H9 (cell line): ENCODE data around the gene DPEP3. TPM values are rescaled to one million over a fixed set of nuclear protein-coding genes. Genes with fewer than 3 reads are reported as not detected.

Experiments
- DNase-seq: peaks from one replicate; pipeline ENCODE4 v3.0.0-alpha.2; 2017
- H2AFZ ChIP-seq: one replicate; pipeline ENCODE4 v1.6.1; 2013; ENCODE audit warnings: mild to moderate bottlenecking, low read length, control low read depth, moderate library complexity
- H2AK5ac ChIP-seq: 2 replicates; pipeline ENCODE4 v1.6.1; 2013; ENCODE audit warnings: low read length, control low read depth, mixed read lengths; ENCODE audit not compliant: insufficient read length
- H2BK120ac ChIP-seq: one replicate; pipeline ENCODE4 v1.6.1; 2013; ENCODE audit warnings: low read depth, mild to moderate bottlenecking, low read length, control low read depth, inconsistent platforms; ENCODE audit not compliant: poor library complexity, severe bottlenecking
- H2BK12ac ChIP-seq: 2 replicates; pipeline ENCODE4 v1.6.1; 2013; ENCODE audit warnings: low read length, control low read depth, mixed read lengths, low read depth; ENCODE audit not compliant: insufficient read length
- H2BK15ac ChIP-seq: 2 replicates; pipeline ENCODE4 v1.6.1; 2013; ENCODE audit warnings: low read depth, low read length, control low read depth
- H2BK20ac ChIP-seq: one replicate; pipeline ENCODE4 v1.6.1; 2013; ENCODE audit warnings: low read depth, mild to moderate bottlenecking, low read length, control low read depth, inconsistent platforms; ENCODE audit not compliant: poor library complexity, severe bottlenecking
- H2BK5ac ChIP-seq: 2 replicates; pipeline ENCODE4 v1.6.1; 2013; ENCODE audit warnings: low read length, control low read depth, mixed read lengths; ENCODE audit not compliant: insufficient read length
- H3K14ac ChIP-seq: 2 replicates; pipeline ENCODE4 v1.6.1; 2013; ENCODE audit warnings: low read length, control low read depth; ENCODE audit not compliant: insufficient read depth
- H3K18ac ChIP-seq: 2 replicates; pipeline ENCODE4 v1.6.1; 2013; ENCODE audit warnings: low read depth, mild to moderate bottlenecking, mixed read lengths, low read length, control low read depth; ENCODE audit not compliant: insufficient read length
- H3K23ac ChIP-seq: 2 replicates; pipeline ENCODE4 v1.6.1; 2013; ENCODE audit warnings: low read length, control low read depth, mixed read lengths, low read depth; ENCODE audit not compliant: insufficient read length
- H3K23me2 ChIP-seq: 2 replicates; pipeline ENCODE4 v1.6.1; 2013; ENCODE audit warnings: low read depth, mild to moderate bottlenecking, mixed read lengths, low read length, control low read depth; ENCODE audit not compliant: insufficient read length, poor library complexity, severe bottlenecking
- H3K27ac ChIP-seq: 2 replicates; pipeline ENCODE4 v1.5.1; 2013; ENCODE audit warnings: low read length, control low read depth, mixed read lengths, low read depth; ENCODE audit not compliant: insufficient read length
- H3K27me3 ChIP-seq: 2 replicates; pipeline ENCODE4 v1.6.1; 2013; ENCODE audit warnings: low read length, control low read depth, inconsistent platforms; ENCODE audit not compliant: insufficient read depth
- H3K4ac ChIP-seq: 2 replicates; pipeline ENCODE4 v1.6.1; 2013; ENCODE audit warnings: low read depth, mild to moderate bottlenecking, control low read depth, inconsistent platforms, low read length, moderate library complexity
- H3K4me1 ChIP-seq: 2 replicates; pipeline ENCODE4 v1.6.1; 2013; ENCODE audit warnings: low read length, control low read depth, inconsistent platforms; ENCODE audit not compliant: insufficient read depth
- H3K4me2 ChIP-seq: 2 replicates; pipeline ENCODE4 v1.6.1; 2013; ENCODE audit warnings: low read length, control low read depth, mixed read lengths; ENCODE audit not compliant: insufficient read length, insufficient read depth
- H3K56ac ChIP-seq: 2 replicates; pipeline ENCODE4 v1.6.1; 2013; ENCODE audit warnings: low read depth, mild to moderate bottlenecking, mixed read lengths, low read length, control low read depth; ENCODE audit not compliant: insufficient read length
- H3K79me1 ChIP-seq: 2 replicates; pipeline ENCODE4 v1.6.1; 2013; ENCODE audit warnings: low read depth, mild to moderate bottlenecking, moderate library complexity, low read length, control low read depth, inconsistent platforms; ENCODE audit not compliant: insufficient read depth, poor library complexity, severe bottlenecking
- H3K79me2 ChIP-seq: 2 replicates; pipeline ENCODE4 v1.6.1; 2013; ENCODE audit warnings: low read length, control low read depth, inconsistent platforms; ENCODE audit not compliant: insufficient read depth
- H3K9ac ChIP-seq: 2 replicates; pipeline ENCODE4 v1.6.1; 2013; ENCODE audit warnings: low read length, control low read depth, mixed read lengths; ENCODE audit not compliant: insufficient read length; ENCODE audit errors: extremely low read depth
- H3K9me3 ChIP-seq: one replicate; pipeline ENCODE4 v1.6.1; 2013; ENCODE audit warnings: low read depth, low read length, inconsistent platforms; ENCODE audit not compliant: control insufficient read depth
- H3T11ph ChIP-seq: one replicate; pipeline ENCODE4 v1.6.1; 2013; ENCODE audit warnings: mild to moderate bottlenecking, low read length, control low read depth, inconsistent platforms
- H4K20me1 ChIP-seq: one replicate; pipeline ENCODE4 v1.6.1; 2013; ENCODE audit not compliant: control insufficient read depth, insufficient read length, insufficient read depth
- H4K5ac ChIP-seq: 2 replicates; pipeline ENCODE4 v1.6.1; 2013; ENCODE audit warnings: low read depth, mild to moderate bottlenecking, mixed read lengths, low read length, control low read depth; ENCODE audit not compliant: insufficient read length
- H4K8ac ChIP-seq: replicated peaks from 2 replicates; pipeline ENCODE4 v1.6.1; 2013; ENCODE audit warnings: low read length, control low read depth, mixed read lengths, low read depth; ENCODE audit not compliant: insufficient read length
- H4K91ac ChIP-seq: 2 replicates; pipeline ENCODE4 v1.6.1; 2013; ENCODE audit warnings: low read depth, mild to moderate bottlenecking, moderate library complexity, mixed read lengths, low read length, control low read depth; ENCODE audit not compliant: insufficient read length
- H3K27ac Mint-ChIP-seq, 3 experiments: 2 replicates in 2 of 3; 3 replicates in 1 of 3; pipeline ENCODE4 v1.8.0; 2020 to 2021; ENCODE audit warnings: mixed read lengths in 3 of 3, mild to moderate bottlenecking in 1 of 3, moderate library complexity in 1 of 3
- H3K27me3 Mint-ChIP-seq: 2 replicates; pipeline ENCODE4 v1.8.0; 2021; ENCODE audit warnings: low read depth, mild to moderate bottlenecking, moderate library complexity, mixed read lengths
- H3K36me3 Mint-ChIP-seq, 3 experiments: 2 replicates in 2 of 3; 3 replicates in 1 of 3; pipeline ENCODE4 v1.8.0; 2020 to 2021; ENCODE audit warnings: low read depth in 3 of 3, mixed read lengths in 3 of 3; ENCODE audit not compliant: insufficient read depth in 1 of 3
- H3K4me1 Mint-ChIP-seq, 2 experiments: 2 replicates each; pipeline ENCODE4 v1.8.0; 2020; ENCODE audit warnings: mixed read lengths in 2 of 2
- H3K4me3 Mint-ChIP-seq, 2 experiments: 2 replicates in 1 of 2; 3 replicates in 1 of 2; pipeline ENCODE4 v1.8.0; 2020 to 2021; ENCODE audit warnings: mild to moderate bottlenecking in 2 of 2, mixed read lengths in 2 of 2, moderate library complexity in 1 of 2
- H3K9me3 Mint-ChIP-seq, 2 experiments: 2 replicates in 1 of 2; 3 replicates in 1 of 2; pipeline ENCODE4 v1.8.0; 2020; ENCODE audit warnings: mild to moderate bottlenecking in 2 of 2, mixed read lengths in 2 of 2, moderate library complexity in 1 of 2
- CTCF ChIP-seq: fragments of 200-600 bp; sonication (generic); conservative IDR thresholded peaks from 3 replicates; pipeline ENCODE4 v1.8.0; 2021; ENCODE audit warnings: antibody characterized with exemption, mild to moderate bottlenecking
- WGBS: extraction: QIAGEN DNeasy Blood & Tissue Kit; methylation state at CpG from one replicate; pipeline ENCODE4 v1.1.7; 2013; ENCODE audit warnings: missing lambda C conversion rate, low lambda C conversion rate, mixed read lengths; ENCODE audit not compliant: insufficient read length; ENCODE audit errors: extremely low coverage; 5-methylcytosine and 5-hydroxymethylcytosine counted together
- total RNA-seq: library from RNA; stranded (reverse); gene quantifications from 2 replicates; pipeline ENCODE4 v1.2.1, GENCODE V29; 2021

DPEP3 gene
- total RNA-seq, 1 experiment from 2014 or later: 0.68 TPM

- no peaks in the 10 kb centered on the region for H3K23me2 ChIP-seq
- H2BK20ac ChIP-seq: no peak within 1 kb of the TSS
- H4K20me1 ChIP-seq: no peaks in the 10 kb centered on the region
- H2AFZ ChIP-seq: no peak within 1 kb of the TSS
- no peak within 1 kb of the TSS for H3K4me3 Mint-ChIP-seq
- no peak within 1 kb of the TSS for H4K8ac ChIP-seq
- H2BK5ac ChIP-seq: no peak within 1 kb of the TSS
- no peak within 1 kb of the TSS for H2BK15ac ChIP-seq
- no peak within 1 kb of the TSS for H4K5ac ChIP-seq
- no peaks in the 10 kb centered on the region for H3K4me1 ChIP-seq
- no peaks in the 10 kb centered on the region for H3K27me3 ChIP-seq
- no peak within 1 kb of the TSS for H3K9ac ChIP-seq
- H3K79me1 ChIP-seq: no peaks in the 10 kb centered on the region
- no peak within 1 kb of the TSS for H3T11ph ChIP-seq
- no peaks in the 10 kb centered on the region for H3K79me2 ChIP-seq
- no peak for DNase-seq
- no peaks in the 10 kb centered on the region for H3K9me3 ChIP-seq
- no peak within 1 kb of the TSS for H3K4me2 ChIP-seq
- H3K23ac ChIP-seq: no peak within 1 kb of the TSS
- no peak within 1 kb of the TSS for H2AK5ac ChIP-seq
- no peak within 1 kb of the TSS for H3K14ac ChIP-seq
- WGBS: no CpG with 5 or more reads among the region's 5 CpGs
- H2BK12ac ChIP-seq: no peak within 1 kb of the TSS
- H3K36me3 Mint-ChIP-seq: peaks cover 0 to under 1% (median 0%) of the 10 kb centered on the region in 3 experiments; a peak in 1 of 7 replicates
- H3K4ac ChIP-seq: no peak within 1 kb of the TSS
- no peak within 1 kb of the TSS for H3K27ac ChIP-seq
- peaks cover 6% of the 10 kb centered on the region for H3K27me3 Mint-ChIP-seq
- H3K4me1 Mint-ChIP-seq: peaks cover 0 to 2% of the 10 kb centered on the region in 2 experiments; a peak in 1 of 4 replicates
- H4K91ac ChIP-seq: no peak within 1 kb of the TSS
- no peak within 1 kb of the TSS for H2BK120ac ChIP-seq
- peak within 1 kb of the TSS in 1 of 3 experiments; percentile 73; a peak in 2 of 7 replicates for H3K27ac Mint-ChIP-seq
- no peaks in the 10 kb centered on the region for H3K9me3 Mint-ChIP-seq
- no peak within 1 kb of the TSS for H3K18ac ChIP-seq
- H3K56ac ChIP-seq: no peak within 1 kb of the TSS
- no peak for TF ChIP-seq CTCF
These were observed 35.4 kb upstream of the DPEP3 start, which contains the start of gene DPEP2NB for GRCh38 chr16:68015681-68016080. Gene DPEP2NB (minus strand): TSS chr16:68015911. CDS start chr16:68015770, 141 bp downstream.
